Right ventricle myocardium superior (tissue), 1 donor: ENCODE data around the gene SENP6. TPM values are rescaled to one million over a fixed set of nuclear protein-coding genes. Genes with fewer than 3 reads are reported as not detected.
"Not testable (repeated sequence)": the region's sequence is repeated elsewhere in the genome, so short reads cannot be mapped to it uniquely, and the experiment has no call there.

Experiments used
- ATAC-seq: fragments of 200-7000 bp; cut with Tn5 transposase; one replicate; pipeline ENCODE4 v1.9.1; 2020; ENCODE audit warnings: mild to moderate bottlenecking; ENCODE audit not compliant: poor library complexity
- DNase-seq: peaks from one replicate; pipeline ENCODE4 v3.0.0-alpha.2; 2020
- intact Hi-C: fragments of 100-400 bp; cut with DNase I; formaldehyde crosslinking; loops from one replicate; pipeline ENCODE4 v1.11.2; 2022
- long read RNA-seq: library from polyadenylated mRNA; unstranded; transcript quantifications from one replicate; pipeline ENCODE4 v2.0.0, GENCODE V29; 2021
- total RNA-seq: library from RNA; stranded (reverse); fragmentation: NEBNext Ultra II Directional; extraction: Animal tissue kit (Norgen Biotek cat#: 25700); gene quantifications from one replicate; pipeline ENCODE4 v1.2.1, GENCODE V29; 2021
- donor health status: DM: no; HTN: yes; CAD: no; lungs with severe emphysema.

Gene SENP6, protein sequence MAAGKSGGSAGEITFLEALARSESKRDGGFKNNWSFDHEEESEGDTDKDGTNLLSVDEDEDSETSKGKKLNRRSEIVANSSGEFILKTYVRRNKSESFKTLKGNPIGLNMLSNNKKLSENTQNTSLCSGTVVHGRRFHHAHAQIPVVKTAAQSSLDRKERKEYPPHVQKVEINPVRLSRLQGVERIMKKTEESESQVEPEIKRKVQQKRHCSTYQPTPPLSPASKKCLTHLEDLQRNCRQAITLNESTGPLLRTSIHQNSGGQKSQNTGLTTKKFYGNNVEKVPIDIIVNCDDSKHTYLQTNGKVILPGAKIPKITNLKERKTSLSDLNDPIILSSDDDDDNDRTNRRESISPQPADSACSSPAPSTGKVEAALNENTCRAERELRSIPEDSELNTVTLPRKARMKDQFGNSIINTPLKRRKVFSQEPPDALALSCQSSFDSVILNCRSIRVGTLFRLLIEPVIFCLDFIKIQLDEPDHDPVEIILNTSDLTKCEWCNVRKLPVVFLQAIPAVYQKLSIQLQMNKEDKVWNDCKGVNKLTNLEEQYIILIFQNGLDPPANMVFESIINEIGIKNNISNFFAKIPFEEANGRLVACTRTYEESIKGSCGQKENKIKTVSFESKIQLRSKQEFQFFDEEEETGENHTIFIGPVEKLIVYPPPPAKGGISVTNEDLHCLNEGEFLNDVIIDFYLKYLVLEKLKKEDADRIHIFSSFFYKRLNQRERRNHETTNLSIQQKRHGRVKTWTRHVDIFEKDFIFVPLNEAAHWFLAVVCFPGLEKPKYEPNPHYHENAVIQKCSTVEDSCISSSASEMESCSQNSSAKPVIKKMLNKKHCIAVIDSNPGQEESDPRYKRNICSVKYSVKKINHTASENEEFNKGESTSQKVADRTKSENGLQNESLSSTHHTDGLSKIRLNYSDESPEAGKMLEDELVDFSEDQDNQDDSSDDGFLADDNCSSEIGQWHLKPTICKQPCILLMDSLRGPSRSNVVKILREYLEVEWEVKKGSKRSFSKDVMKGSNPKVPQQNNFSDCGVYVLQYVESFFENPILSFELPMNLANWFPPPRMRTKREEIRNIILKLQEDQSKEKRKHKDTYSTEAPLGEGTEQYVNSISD
- 46.8 TPM for total RNA-seq
- long read RNA-seq, full-length matches to known transcripts = 24 of 55 reads
- long read RNA-seq, partial matches to known transcripts = 4 of 55 reads
- long read RNA-seq, other reads (novel, unspliced or antisense) = 27 of 55 reads

DNA sequence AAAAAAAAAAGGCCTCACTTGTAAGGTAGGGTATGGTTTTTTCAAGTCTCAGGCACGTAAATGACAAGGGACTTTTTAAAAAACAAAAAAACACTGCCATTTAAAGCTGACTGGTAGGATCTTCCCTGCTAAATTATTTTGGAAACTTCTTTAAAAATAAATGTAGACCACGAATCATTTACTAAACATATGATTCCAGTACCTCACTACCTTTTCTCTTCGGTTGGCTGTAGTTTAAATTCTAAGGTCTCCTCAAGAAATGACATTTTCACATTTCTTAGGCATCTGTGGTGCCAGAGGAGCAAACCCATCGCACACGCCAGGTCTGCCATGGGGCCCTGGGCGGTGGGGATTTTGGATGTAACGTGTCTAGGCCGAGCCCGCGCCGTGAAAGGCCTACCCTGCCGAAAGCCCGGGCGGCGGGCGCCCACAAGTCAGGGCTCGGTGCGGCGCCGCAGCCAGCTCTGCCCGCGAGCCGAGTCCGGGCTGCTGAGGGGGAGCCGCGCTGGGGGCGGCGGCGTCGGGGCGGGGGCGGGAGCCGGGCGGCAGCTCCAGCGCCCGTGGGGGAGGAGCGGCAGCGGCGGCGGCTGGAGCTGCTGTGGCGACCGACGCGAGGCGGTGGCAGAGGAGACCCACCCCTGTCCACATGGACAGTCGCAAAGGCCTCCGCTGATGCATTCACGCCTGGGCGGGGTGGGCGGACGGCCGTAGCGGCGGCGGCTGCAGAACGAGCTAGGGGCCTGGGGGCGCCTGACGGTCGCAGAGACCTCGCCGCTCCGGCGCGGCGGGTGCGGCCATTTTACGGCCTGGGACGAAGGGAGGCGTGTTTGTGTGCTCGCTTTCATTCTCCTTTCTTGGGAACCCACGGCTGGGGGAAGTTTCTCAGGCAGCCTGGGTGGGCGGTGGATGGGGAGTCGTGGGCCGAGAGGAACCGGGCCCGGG is at the start of gene SENP6:
SENP6 (plus strand) TSS at position 577 of the 942 bp plus-strand sequence. CDS start 645 bp downstream, outside the sequence.
- ATAC-seq (peak; percentile 94), DNase-seq (peak; percentile 90)
- intact Hi-C loops = no loop called here

- no peak for DNase-seq
- intact Hi-C loops = no loop called here
- ATAC-seq = no peak
Measured at GRCh38 chr6:75556240-75556639, 45.4 kb upstream of the SENP6 start.

DNA sequence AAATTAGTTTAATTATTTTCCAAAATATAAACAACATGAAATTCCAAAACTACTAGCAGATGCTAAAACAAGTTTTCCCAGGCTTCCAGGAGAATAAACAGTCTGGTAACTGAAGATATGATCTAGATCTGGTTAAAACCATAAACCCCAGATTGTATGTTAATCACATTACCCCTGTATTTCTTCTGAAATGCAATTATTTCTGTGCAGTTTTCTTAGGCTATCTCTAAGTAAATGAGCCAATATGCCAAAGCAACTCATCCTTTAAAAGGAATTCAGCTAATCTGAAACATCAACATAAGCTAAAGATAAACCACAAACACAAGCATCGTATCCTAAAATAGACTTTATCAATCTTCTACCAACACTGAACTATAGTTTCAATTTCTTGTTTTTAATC is 44.6 kb upstream of the SENP6 start:
- intact Hi-C loops = no loop called here
- no peak for ATAC-seq
- DNase-seq = no peak

DNA sequence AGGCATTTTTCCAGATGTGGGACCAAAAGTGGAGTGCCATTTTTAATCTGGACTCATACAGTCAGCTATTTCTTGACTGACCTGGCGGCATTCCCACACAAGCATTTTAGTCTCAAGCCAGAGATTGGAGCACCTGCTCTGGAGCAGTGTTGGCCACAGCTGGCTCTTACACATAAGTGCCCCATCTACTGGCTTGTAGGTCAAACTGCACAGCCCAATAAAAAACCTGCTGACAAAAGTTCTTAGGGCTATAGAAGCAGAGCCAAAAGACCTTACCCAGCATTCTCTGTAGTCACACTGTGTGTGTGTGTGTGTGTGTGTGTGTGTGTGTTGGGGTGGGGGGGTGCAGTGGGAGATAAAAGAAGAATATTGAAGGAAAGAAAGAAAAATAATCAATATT is 38.6 kb upstream of the SENP6 start:
- ATAC-seq (no peak), DNase-seq (no peak)
- intact Hi-C loops = no loop called here

- intact Hi-C loops = no loop called here
- DNase-seq (no peak), ATAC-seq (no peak)
Measured at GRCh38 chr6:75566137-75566767, 35.4 kb upstream of the SENP6 start.

- intact Hi-C loops = no loop called here
- ATAC-seq = no peak
- DNase-seq = no peak
Measured at GRCh38 chr6:75568100-75568499, 33.6 kb upstream of the SENP6 start.

DNA sequence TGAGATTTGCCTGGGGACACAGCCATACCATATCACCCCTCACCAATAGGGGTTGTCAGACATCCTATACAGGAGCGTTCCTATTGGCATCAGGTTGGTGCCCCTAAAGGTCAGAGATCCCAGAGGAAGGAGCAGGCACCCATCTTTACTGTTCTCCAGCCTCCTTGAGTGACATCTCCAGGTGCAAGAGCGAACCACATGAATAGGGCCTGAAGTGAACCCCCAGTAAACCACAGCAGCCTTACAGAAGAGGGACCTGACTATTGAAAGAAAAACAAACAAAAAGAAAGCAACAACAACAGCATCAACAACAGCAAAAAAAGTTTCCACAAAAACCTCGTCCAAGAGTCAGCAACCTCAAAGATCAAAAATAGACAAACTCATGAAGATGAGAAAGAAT is 32.7 kb upstream of the SENP6 start:
- intact Hi-C loops = no loop called here
- ATAC-seq = no peak

GRCh38 chr6:75570671-75571070 is 31.0 kb upstream of the SENP6 start:
- not testable (repeated sequence) for DNase-seq, ATAC-seq

More for the DNA sequence above, 32.7 kb upstream of the SENP6 start:
- no peak for DNase-seq

GRCh38 chr6:75572072-75572471 is 29.6 kb upstream of the SENP6 start:
- intact Hi-C loops = no loop called here
- DNase-seq = no peak
- no peak for ATAC-seq

More at GRCh38 chr6:75570671-75571070, 31.0 kb upstream of the SENP6 start:
- intact Hi-C loops = not testable (repeated sequence)

DNA sequence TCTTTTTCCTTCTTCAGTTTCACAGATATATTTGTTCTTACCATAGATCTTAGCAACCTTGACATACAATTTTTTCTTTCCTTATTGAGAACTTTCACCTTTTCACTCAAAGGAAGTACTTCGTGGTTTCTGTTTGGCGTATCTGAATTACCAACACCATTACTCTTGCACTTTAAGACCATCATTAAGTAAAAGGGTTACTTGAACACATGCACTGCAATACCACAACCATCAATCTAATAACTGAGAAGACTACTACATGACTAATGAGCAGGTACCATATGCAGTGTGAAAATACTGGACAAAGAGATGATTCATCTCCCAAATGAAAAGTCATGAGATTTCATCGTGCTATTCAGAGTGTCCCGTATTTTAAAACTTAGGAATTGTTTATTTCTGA is 21.7 kb upstream of the SENP6 start:
- ATAC-seq = no peak
- no peak for DNase-seq
- intact Hi-C loops = no loop called here

DNA sequence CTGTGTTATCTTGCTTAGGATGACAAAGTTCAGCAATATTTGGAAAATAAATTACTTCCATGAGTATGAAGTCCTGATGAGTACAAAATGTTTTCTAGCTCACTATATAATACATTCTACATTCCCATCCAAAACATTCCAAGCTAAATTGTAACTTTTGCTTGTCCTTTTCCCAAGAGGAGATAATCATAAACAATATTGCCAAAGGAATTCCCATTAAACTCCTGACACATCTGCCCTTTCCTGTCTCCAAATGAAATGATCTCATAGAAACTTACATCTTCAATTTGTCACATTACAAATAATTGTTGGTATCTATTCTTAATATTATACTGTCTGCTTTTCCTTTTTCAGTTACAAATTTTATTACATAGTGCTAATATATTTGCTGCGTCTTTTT is 20.4 kb upstream of the SENP6 start:
- DNase-seq = no peak
- ATAC-seq = no peak
- intact Hi-C loops = no loop called here

GRCh38 chr6:75584552-75584951 is 17.1 kb upstream of the SENP6 start:
- intact Hi-C loops, ATAC-seq, DNase-seq: not testable (repeated sequence)

GRCh38 chr6:75588948-75589347 is 12.7 kb upstream of the SENP6 start:
- intact Hi-C loops = no loop called here
- ATAC-seq (no peak), DNase-seq (no peak)

GRCh38 chr6:75590370-75590769 is 11.3 kb upstream of the SENP6 start:
- no peak for DNase-seq
- intact Hi-C loops = no loop called here
- no peak for ATAC-seq

DNA sequence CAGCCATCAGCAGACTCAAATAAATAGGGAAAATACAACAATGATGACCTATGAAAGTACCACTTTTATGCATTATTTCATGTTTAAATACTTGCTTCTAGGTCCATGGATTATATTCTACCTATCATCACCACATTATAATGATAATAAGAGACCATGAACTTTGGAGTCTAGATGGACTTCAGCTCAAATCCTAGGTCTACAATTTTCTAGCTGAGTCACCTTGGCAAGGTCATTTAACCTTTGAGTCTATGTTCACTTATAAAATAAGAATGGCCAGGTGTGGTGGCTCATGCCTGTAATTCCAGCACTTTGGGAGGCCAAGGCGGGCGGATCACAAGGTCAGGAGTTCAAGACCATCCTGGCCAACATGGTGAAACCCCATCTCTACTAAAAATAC is 5.3 kb upstream of the SENP6 start:
- intact Hi-C loops, DNase-seq, ATAC-seq: not testable (repeated sequence)

DNA sequence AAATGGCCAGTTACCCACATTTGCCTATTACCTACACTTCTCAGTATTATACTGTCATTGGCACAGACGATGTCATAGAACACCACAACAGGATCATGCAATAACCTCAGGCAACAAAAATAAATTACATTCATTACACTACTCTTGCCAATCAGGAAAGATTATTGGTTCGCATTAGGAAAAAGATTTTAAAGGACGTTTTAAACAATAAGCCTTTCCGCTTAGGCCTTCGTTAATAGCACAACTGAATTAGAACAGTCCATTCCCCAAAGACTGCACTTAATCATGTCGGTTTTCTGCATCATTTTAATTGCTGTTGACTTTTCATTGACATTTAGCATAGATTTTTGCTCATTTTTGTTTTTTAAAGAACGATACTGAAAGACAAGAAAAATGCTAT is 912 bp upstream of the SENP6 start:
- ATAC-seq (no peak), DNase-seq (no peak)
- intact Hi-C loops = no loop called here

- ATAC-seq (peak; percentile 73), DNase-seq (peak; percentile 74)
- intact Hi-C loops = no loop called here
Measured at GRCh38 chr6:75602246-75603105, 796 bp downstream of the SENP6 start.
